ENCODE results near the gene DRC1.
A peak's percentile ranks its signal among the peaks of the same experiment; 100 is the strongest.
"Not testable (repeated sequence)": the region's sequence is repeated elsewhere in the genome, so short reads cannot be mapped to it uniquely, and the experiment has no call there.

DRC1 gene

DNA sequence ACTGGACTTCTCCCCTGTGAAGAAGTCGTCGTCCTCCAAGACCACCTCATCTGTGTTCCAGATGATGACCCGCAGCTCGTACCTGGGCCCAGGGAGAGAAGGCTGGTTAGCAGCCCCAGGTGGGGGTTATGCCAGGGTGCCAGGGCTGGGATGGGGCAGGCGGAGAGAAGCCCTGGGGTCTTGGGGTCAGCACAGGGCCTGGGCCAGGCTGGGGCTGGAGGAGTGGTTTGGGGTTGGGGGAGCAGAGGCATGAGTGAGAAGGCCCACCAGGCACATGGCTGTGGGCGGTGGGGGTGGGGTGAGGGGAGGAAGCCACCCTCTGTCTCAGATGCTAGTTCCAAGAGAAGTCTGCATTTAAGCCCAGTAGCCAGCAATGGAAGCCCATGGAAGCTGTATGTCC, 60.4 kb downstream of the DRC1 start:
- FAIRE-seq (no peak), DNase-seq (ENCODE audit: insufficient read length, low spot score) (no peak)

DNA sequence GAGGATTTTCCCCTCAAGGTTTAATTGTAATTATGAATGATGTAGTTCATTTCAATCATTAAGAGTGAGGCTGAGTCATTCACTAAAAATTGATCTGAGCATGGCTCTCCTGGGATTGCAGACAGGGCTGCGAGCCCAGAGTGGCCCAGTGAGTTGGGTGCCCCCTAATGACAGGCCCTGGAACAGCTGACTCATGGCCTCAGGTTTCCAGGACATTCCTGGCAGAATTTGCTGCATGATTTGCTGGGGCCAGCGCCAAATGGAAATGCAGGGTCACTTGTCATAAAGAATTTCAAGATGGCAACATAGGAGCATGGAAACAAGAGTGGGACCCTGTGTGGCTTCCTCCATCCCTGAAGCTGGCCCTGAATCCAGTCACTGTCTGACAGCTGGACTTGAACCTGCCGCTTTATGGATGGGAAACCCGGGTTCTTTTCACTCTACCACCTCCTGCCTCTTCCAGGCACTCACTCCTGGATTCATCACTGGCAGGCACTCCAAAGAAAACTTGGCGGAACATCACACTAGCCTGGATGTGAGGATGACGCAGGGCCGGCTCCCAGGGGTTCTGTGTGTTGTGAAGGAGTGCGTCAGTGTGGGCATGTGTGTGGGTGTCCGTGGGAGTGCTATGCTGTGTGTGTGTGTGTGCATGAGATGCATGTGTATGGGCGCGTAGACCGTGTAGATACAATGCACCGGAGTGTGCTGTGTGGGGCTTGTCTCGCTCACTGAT, 61.0 kb downstream of the DRC1 start:
- no peak for FAIRE-seq
- no peak for DNase-seq (ENCODE audit: insufficient read length, low spot score)

DNA sequence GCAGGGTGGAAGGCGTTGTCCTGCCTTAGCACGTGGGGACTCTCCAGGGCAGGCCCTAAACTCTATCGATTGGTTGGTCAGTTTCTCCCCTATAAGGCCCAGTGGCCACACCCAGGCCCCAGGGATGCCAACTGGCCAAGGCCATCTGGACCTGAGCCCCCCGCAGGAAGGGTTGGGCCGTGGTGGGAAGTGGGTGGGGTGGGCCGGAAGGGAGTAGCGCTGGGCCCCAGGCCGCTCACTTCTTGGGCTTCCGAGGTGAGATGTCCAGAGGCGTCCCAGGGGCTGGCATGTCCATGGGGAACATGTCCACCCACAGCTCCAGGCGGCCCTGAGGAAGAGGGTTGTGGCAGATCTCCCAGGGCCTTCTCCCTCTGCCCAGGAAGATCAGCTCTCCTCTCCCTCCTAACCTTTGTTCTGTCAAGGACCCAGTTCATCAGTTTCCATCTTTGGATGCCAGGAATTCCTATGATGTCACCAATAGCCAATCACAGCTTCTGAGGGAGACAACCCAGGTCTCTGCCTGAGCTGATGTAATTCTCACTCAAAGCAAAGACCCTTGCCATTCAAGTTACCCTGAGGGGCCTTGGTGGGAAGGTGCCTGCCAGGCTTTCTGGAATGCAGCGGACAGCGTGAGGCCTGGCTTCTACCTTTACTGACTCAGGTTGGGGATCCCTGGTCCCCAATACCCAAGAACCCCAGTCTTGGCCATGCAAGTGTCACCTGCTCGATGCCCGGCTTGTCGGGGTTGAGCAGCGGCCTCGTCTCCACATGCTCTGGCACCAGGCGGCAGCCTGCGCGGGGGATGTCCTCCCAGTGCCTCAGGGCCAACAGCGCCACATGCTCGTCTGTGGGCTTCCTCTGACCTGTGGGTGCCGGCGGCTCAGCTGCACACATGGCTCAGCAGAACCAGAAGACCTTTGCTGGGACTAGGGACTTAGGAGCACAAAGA, 61.8 kb downstream of the DRC1 start:
- no peak for DNase-seq (ENCODE audit: insufficient read length, low spot score)
- FAIRE-seq, result no peak

DNA sequence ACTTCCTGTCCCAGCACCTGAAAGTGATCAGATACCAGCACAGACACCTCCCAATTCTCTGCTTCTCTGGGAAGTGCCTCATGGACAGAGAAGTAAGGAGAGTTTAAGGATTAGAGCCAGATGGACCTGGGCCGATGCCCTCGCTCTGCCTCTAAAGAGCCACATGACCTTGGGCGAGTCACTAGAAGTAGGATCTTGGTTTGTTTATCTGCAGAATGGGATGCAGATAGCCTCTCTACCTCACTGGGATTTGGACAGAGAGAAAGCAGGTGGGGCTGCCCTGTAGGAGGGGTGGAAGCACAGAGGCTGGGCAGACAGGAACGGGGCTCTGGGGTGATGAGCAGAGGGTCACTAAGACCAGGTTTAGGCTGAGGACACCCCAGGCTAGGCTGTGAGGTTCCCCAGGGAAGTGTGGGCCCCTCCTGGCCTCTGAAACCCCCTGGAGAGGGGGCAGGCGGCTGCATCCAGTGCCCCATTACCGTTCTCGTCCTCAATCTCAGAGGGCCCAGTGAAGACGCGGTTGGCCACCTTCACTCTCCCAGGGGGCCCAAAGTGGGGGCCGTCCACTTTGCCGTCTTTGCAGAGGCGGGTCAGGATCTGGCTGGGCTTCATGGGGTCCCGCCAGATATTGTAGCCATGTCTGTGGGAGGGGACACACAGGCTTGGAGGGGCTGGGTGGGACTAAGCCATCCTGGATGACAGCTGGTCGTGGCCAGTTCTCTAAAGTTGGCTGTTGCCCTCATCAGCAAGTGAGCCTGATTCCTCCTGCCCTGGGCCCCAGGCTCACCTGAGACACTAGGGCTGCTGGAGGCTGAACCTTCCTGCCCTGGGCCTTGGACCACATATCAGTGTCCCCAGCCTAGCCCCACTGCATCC, 62.9 kb downstream of the DRC1 start:
- DNase-seq (ENCODE audit: insufficient read length, low spot score), result no peak
- FAIRE-seq, result no peak

DNA sequence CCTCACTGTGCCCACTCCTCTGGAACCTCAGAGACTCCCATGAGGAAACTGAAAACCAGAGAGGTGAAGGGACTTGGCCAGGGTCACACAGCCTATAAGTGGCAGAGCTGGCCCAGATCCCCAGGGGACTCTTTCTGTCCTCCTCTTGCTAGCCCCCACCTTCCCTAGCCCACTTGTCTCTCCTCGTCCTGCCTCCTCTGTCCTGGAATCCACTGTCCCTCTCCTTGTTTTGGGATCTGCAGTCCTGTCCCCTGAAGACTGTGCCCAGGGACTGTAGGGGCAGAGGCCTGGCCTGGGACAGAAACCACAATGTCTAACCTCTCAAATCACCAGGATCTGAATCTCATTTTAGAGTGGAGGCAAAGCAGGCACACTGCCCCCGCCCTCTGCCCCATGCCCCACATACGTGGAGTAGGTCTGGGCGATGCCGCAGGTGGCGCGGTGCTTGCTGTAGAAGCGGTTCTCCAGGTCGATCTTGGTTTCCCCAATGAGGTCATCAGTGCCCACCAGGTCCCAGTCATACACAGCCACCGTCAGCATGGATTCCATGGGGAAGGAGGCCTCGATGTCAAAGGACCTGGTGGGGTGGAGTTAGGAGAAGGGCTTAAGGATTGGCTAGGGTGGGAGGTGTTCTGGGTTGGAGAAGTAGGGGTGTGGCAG, 63.7 kb downstream of the DRC1 start:
- DNase-seq (ENCODE audit: insufficient read length, low spot score), result no peak
- no peak for FAIRE-seq

DNA sequence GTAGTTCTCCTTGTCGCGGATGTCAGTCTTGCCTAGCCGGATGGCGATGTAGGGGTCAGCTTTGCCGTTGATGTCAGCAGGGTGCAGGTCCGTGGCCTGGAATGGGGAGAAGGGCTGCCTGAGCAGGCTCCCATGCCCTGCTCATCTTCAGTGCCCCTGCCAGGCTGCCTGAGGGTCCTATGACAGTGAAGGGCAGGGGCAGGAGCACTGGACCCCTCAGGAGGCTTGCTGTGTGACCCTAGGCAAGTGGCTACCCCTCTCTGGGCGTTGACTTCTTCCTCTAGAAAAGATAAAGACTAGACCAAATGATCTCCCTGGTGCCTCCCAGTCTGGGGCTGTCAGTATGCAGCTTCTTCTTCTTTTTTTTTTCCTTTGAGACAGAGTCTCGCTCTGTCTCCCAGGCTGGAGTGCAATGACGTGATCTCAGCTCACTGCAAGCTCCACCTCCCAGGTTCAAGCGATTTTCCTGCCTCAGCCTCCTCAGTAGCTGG, 64.3 kb downstream of the DRC1 start:
- DNase-seq (ENCODE audit: insufficient read length, low spot score) (no peak), FAIRE-seq (no peak)

DNA sequence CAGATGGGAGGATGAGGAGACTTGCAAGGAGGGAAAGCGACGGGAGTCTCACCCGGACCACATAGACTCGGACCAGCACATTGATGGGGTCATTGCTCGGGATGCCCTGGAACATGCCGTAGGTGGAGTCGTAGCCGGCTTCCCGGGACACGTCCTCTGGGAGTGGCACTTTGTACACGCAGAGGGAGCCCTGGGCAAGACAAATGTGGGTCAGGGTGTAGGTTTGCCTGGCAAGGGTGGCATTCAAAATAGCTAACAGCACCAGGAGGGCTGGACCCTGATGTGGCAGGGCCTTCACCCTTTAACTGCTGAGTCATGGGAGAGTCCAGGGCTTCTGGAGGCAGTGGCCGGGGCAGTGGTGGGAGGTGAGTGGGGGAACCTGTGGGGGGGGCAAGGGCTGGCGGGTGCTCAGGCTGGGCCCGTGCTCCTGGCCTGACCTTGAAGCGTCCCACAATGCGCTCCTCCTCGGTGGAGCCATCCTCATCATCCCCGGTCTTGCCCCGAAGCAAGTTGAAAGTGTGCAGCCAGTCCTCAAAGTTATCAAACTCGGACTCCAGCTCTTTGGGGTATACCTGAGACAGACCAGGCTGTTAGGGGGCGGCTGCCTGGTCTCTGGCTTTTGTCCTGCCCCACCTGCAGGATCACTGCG, 65.1 kb downstream of the DRC1 start:
- FAIRE-seq, result no peak
- no peak for DNase-seq (ENCODE audit: insufficient read length, low spot score)

DNA sequence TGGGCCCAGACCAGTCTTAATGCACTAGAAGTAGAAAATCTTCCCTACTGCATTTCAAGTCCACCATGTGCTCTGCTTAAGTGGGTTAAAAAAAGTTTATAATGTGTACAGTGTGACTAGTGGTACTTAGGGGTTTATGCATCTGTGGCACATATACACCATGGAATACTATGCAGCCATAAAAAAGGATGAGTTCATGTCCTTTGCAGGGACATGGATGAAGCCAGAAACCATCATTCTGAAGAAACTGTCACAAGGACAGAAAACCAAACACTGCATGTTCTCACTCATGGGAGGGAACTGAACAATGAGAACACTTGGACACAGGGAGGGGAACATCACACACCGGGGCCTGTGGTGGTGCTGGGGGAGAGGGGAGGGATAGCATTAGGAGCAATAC, 66.8 kb downstream of the DRC1 start:
- FAIRE-seq; DNase-seq (ENCODE audit: insufficient read length, low spot score): not testable (repeated sequence)

DNA sequence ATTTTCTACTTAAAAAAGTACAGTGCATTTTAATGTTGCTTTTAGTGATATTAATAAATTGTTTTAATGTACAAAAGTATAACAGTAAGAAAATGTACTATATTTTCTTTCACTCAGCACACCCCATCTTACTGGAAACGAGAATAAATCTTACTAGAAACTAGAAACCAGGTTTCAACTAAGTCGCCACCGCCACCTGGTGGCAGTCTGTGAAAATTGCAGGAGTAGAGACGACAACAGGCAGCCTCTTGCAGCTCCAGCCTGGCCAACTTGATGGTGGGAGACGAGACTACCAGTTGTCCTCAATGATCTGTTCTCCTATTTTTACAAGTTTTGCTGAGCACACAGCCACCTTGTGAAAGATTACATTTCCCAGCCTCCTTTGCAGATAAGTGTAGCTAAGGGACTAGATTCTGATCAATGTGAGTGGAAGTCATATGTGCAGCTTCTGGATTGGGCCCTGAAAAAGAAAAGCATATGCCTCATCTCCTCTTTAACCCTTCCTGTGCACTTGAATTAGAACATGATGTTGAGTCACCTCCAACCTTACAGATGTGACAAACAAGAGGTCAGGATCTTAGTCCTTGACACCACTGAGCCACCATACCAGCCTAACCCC, 67.5 kb downstream of the DRC1 start:
- peak; percentile 82 for FAIRE-seq
- DNase-seq (ENCODE audit: insufficient read length, low spot score), result peak; percentile 86

DNA sequence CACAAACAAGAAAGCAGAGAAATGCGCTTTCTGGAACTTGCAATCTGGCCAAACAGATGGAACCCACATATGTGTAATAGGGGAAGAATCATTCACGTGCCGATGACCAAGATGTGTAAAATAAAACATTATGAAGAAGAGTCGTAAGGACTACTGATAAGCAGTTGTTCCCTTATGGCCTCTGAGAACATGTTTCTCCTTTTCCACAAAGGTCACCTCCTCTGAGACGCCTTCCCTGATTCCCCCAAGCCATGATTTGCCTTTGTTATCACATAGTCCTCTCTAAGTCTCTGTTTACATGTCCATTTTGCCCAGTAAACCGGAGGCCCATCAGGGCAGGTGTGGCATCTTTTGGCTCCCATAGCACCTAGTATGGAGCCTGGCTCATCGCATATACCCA, 68.2 kb downstream of the DRC1 start:
- no peak for FAIRE-seq
- DNase-seq (ENCODE audit: insufficient read length, low spot score), result no peak

DNA sequence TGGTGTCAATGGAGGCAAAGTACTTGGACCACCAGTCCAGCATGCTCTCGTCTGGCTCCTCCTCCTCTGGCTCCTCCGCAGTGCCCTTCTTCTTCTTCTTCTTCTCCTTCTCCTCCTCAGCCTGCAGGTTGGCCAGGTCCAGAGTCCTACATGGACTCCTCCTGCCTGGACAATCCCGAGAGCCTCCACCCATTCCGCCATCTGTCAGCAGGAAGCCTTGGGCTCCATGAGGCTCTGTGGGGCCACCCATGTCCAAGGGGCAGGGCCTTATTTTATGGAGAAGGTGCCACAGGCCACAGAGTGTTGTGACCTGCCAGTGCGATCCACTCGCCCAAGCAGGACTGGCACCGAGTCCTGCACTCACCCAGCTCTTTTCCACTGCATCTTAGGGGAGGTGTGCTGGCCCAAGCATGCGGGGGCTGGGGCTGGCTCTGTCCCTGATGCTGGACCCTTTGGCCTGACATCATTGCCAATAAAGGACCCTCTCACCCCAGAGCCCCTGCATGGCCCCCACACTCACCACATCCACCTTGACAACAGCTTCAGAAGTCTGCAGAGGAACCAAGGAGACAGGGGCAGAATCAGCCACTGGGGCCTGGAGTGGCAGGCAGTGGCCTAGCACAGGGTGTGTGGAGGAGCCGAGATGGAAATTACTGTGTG, 69.0 kb downstream of the DRC1 start:
- FAIRE-seq (no peak), DNase-seq (ENCODE audit: insufficient read length, low spot score) (no peak)

DNA sequence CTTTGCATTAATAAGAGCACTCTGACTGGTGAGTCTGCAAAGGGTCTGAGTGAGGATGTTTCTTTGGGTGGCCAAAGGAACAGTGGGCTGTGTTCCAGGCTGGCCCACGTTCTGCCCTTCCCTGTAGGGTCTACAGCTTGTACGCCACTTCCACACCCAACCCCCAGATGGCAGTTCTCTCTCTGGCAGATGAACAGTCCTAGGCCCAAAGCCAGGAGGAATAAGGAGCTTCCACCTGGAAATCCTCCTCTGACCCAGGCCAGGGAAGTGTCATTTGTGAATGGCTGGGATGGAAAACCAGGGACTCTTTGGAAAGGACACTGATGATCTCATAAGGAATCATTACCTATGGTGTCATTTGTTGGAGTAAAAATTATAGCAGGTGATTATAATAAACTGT, 69.6 kb downstream of the DRC1 start:
- FAIRE-seq, result no peak
- no peak for DNase-seq (ENCODE audit: insufficient read length, low spot score)

DNA sequence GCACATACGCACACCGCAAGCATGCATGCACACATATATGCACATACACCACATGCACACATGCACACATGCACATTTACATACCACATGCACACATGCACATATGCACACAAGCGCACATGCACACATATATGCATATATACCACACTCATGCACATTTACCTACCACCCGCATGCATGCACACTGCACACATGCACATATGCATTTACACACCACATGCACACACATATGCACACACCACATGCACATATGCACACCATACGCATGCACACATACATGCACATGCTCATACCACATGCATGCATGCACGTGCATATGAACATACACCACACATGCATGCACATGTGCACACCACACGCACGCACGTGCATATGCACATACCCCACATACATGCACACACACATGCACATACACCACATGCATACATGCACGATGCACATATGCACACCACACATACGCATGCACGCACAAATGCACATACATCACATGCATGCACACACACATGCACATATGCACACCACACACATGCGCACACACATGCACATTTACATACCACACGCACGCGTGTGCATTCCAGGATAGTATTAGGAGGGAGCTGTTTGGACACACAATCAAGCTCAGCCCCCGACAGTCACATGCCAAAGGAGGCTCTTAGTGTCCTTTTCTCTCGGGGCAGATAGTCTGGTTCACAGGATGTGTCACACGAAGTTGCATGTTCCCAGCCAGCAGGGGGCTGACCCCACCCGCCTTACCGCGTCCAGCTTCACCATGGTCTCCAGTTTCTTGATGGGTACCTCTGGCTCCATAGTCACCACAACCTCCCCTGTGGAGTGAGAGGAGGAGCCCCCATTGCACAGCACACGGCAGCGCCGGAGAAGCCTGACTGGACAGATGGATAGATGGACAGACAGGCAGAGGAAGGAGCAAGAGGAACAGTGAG, 70.3 kb downstream of the DRC1 start:
- no peak for DNase-seq (ENCODE audit: insufficient read length, low spot score)

DNA sequence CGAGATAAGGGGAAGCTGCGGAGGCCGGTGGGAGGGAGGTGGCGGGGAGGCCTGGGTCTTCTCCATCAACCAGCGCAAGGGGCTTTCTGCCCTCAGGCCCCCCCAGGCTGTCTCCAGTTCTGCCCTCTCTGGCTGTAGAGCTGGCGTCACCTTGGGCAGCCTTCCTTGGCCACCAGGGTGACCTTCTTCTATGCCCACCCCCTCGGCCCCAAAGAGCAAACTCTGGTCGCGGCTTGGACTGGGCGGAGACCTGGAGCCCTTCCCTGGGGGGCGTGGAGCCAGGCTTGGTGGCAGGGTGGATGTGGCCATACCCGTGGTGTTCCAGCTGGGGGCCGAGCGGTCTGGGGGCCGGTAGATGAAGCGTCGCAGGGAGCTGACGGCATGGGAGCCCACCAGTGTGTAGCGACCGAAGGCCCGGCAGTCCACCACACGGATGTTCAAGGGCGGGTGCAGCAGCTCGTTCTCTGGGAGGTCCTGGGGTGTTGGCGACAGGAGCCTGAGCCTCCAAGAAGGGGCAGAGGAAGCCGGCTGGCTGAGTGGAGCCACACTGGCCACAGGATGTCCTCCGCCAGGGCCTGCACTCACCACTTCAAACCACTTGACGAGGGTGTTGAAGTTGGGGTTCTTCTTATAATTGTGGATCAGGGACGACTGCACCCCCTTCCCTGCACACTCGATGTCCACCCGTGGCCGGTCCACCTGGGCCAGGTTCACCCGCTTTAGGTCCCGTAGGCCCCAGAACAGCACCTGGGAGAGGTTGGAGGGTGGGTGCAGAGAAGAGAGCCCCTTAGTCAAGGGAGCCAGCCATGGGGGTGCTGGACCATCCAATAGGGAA, 71.3 kb downstream of the DRC1 start:
- FAIRE-seq, result no peak

More for the DNA sequence above, 70.3 kb downstream of the DRC1 start:
- FAIRE-seq, result no peak

DNA sequence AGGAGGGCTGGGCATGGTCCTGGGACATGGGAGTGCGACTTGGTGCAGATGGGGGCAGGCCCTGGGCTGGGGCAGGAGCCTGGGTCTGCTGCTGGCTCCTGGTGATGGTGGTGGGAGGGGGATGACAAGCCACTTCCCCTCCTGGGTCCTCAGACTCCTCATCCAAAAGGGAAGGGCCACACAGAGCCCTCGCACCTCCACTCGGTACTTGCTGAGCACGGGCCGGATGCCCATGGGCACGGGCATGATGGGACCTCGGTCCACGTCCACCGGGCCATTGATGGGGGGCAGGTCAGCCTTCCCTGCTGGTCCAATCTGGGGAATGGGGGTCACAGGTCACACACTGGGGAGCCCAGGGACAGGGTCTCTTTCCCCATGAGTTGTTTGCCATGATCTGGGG, 72.1 kb downstream of the DRC1 start:
- DNase-seq (ENCODE audit: insufficient read length, low spot score) (no peak), FAIRE-seq (no peak)

More for the DNA sequence above, 71.3 kb downstream of the DRC1 start:
- no peak for DNase-seq (ENCODE audit: insufficient read length, low spot score)

DNA sequence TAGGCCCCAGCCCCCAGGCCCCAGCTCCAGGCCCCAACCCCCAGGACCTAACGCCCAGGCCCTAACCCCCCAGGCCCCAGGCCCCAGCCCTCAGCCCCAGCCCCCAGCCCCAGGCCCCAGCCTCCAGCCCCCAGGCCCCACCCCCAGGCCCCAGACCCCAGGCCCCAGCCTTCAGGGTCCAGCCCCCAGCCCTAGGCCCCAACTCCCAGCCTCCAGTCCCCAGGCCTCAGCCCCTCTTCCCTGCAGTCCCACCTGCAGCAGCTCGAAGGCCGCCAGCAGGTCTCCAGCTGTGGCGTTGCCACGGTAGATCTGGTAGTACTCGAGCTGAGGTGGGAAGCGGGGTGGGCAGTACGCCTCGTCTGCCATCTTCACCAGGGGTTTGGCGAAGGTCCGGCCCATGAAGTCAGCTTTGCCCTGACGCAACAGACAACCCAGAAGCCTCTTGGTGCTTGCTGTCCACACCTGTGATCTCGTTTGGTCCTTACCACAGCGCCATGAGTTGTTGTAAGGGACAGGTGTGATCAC, 72.6 kb downstream of the DRC1 start:
- FAIRE-seq (no peak), DNase-seq (ENCODE audit: insufficient read length, low spot score) (no peak)

DNA sequence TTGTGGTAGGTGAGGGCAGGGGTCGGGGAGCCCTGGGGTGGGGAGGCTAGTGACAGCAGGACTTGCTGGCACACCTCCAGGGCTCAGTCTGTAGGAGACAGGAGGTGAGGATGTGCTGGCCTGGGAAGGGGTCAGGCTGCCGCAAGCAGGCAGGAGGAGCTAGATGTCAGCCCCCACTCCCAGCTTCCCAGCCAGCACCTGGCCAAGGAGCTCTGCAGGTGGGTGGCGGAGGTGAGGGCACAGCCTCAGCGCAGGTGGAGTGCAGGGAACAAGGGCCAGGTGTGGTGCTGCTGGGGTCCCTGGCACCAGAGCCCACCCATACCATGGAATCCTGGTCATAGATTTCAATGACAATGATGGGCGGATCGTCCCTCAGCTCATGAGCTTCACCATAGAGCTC, 73.3 kb downstream of the DRC1 start:
- FAIRE-seq (no peak), DNase-seq (ENCODE audit: insufficient read length, low spot score) (no peak)

All from GM19239 (cell line).